Kidney (tissue), 14 donors: ENCODE measurements around the gene FBXL17. TPM values are rescaled to one million over a fixed set of nuclear protein-coding genes. Genes with fewer than 3 reads are reported as not detected.

Experiments used
- DNase-seq, 5 donors: peaks; one replicate each; pipeline ENCODE4 v3.0.0-alpha.2; 2013 to 2020
- FAIRE-seq: peaks from 2 replicates; lab custom pipeline; 2012; peaks lifted over from hg19 to GRCh38; lab: Jason Lieb, UNC
- H3K27ac ChIP-seq, 2 donors: one replicate each; pipeline ENCODE4 v1.7.0; 2013; ENCODE audit warnings: low read depth in 2 of 2, low read length in 2 of 2, inconsistent platforms in 1 of 2
- H3K27me3 ChIP-seq: one replicate; pipeline ENCODE4 v1.7.1; 2013; ENCODE audit warnings: low read length, inconsistent platforms; ENCODE audit not compliant: control insufficient read depth, insufficient read depth
- H3K36me3 ChIP-seq, 3 donors: one replicate each; pipeline versions ENCODE4 v1.7.0 to v1.7.1; 2013; ENCODE audit warnings: low read length in 3 of 3, control low read depth in 1 of 3, inconsistent platforms in 1 of 3; ENCODE audit not compliant: insufficient read depth in 3 of 3, control insufficient read depth in 2 of 3
- H3K4me1 ChIP-seq, 3 donors: one replicate each; pipeline versions ENCODE4 v1.7.0 to v1.7.1; 2013; ENCODE audit warnings: low read length in 3 of 3, inconsistent platforms in 1 of 3, low read depth in 1 of 3; ENCODE audit not compliant: control insufficient read depth in 2 of 3, insufficient read depth in 2 of 3
- H3K4me3 ChIP-seq, 3 donors: one replicate each; pipeline versions ENCODE4 v1.7.0 to v1.8.1; 2013; ENCODE audit warnings: low read length in 3 of 3, control low read depth in 1 of 3, inconsistent platforms in 1 of 3
- H3K9ac ChIP-seq, 3 donors: one replicate each; pipeline versions ENCODE4 v1.7.0 to v1.7.1; 2013; ENCODE audit warnings: low read length in 3 of 3, control low read depth in 1 of 3, inconsistent platforms in 1 of 3
- H3K9me3 ChIP-seq, 3 donors: one replicate each; pipeline versions ENCODE4 v1.7.0 to v1.7.1; 2013; ENCODE audit warnings: low read length in 3 of 3, control low read depth in 1 of 3, inconsistent platforms in 1 of 3; ENCODE audit not compliant: control insufficient read depth in 2 of 3, insufficient read depth in 1 of 3
- intact Hi-C: fragments of 100-400 bp; cut with DNase I; formaldehyde crosslinking; loops from one replicate; pipeline ENCODE4 v1.11.1; 2022
- polyA plus RNA-seq: library from polyadenylated mRNA; stranded (reverse); fragments of 350-450 nt; fragmentation: Illumina TruSeq; extraction: RNeasy Lipid Tissue Mini Kit (QIAGEN cat#74804); gene quantifications from one replicate; pipeline ENCODE4 v1.2.3, GENCODE V29; 2014; ENCODE audit warnings: low read depth, low replicate concordance; ENCODE audit not compliant: insufficient read depth
- total RNA-seq: library from RNA; stranded (reverse); fragmentation: NEBNext Ultra II Directional; extraction: Animal tissue kit (Norgen Biotek cat#: 25700); gene quantifications from one replicate; pipeline ENCODE4 v1.2.1, GENCODE V29; 2021
- TF ChIP-seq, protein P1 (sequence below): IDR thresholded peaks from 3 replicates; pipeline ENCODE4 v1.5.1; 2012; ENCODE audit warnings: mild to moderate bottlenecking, moderate library complexity, borderline replicate concordance; ENCODE audit not compliant: insufficient read depth; ENCODE audit errors: extremely low read depth
- donor health status: control.
- donor health status: control.
- donor health status: control.
- donor health status: control.
- donor health status: control.
- donor health status: DM: yes; HTN: yes; CAD: no.
- donor health status: Normal renal cell carcinoma (clear cell type).

FBXL17 gene
- total and polyA plus RNA-seq, 2 donors from 2014 or later, result 11.7 to 26.5 TPM

DNA sequence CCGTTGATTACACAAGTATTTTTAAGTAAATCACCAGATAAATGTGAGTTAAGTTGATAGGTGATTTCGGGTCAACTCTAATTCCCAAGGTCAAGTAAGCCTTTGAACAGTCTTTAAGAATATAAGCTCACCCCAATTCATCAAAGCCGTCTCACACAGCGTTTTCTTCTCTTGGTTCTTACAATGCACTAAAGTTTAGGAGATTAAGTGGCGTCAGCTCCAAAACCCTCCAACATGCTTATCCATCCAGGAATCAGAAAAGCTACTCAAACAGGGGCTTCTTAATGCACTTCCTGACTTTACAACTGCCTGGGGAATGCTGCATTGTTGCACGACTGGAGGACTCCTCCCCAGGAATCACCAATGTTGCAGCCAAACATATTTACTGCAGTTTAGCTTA, 505.0 kb downstream of the FBXL17 start:
- TF ChIP-seq, protein P1, sequence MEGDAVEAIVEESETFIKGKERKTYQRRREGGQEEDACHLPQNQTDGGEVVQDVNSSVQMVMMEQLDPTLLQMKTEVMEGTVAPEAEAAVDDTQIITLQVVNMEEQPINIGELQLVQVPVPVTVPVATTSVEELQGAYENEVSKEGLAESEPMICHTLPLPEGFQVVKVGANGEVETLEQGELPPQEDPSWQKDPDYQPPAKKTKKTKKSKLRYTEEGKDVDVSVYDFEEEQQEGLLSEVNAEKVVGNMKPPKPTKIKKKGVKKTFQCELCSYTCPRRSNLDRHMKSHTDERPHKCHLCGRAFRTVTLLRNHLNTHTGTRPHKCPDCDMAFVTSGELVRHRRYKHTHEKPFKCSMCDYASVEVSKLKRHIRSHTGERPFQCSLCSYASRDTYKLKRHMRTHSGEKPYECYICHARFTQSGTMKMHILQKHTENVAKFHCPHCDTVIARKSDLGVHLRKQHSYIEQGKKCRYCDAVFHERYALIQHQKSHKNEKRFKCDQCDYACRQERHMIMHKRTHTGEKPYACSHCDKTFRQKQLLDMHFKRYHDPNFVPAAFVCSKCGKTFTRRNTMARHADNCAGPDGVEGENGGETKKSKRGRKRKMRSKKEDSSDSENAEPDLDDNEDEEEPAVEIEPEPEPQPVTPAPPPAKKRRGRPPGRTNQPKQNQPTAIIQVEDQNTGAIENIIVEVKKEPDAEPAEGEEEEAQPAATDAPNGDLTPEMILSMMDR, result no peak
- intact Hi-C loops, result no loop called here
- Histone ChIP-seq H3K4me1 (no peaks in the 10 kb centered on the region), H3K27ac (no peak overlapping the region), H3K4me3 (no peak overlapping the region), H3K9ac (no peak overlapping the region), H3K36me3 (no peaks in the 10 kb centered on the region), H3K27me3 (no peaks in the 10 kb centered on the region), H3K9me3 (no peaks in the 10 kb centered on the region)
- peak in 1 of 5 donors; percentile 37 for DNase-seq
- no peak for FAIRE-seq

DNA sequence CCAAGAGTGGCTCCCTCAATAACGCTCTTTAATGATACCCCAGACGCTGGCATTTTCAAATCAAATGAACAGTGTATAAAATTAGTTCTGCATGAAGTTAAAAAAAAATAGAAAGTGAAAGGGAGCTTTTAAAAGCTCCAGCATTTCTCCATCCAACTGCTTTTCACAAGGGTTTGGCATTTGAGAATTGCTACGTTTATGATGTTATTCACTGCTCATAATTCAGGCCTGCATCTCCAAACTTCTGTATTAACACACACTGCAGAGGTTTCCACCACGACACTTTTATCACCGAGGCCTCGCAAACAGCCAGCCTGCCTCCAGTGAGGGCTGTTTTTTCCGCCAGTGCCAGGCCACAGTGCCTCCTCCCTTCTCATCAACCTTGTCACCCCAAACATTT, 505.6 kb downstream of the FBXL17 start:
- Histone ChIP-seq H3K9ac (no peak overlapping the region), H3K4me1 (no peaks in the 10 kb centered on the region), H3K9me3 (no peaks in the 10 kb centered on the region), H3K36me3 (no peaks in the 10 kb centered on the region), H3K4me3 (no peak overlapping the region), H3K27me3 (no peaks in the 10 kb centered on the region), H3K27ac (no peak overlapping the region)
- intact Hi-C loops, result no loop called here
- no peak for FAIRE-seq
- TF ChIP-seq, protein P1, result no peak
- DNase-seq, result peak in 1 of 5 donors; percentile 34

DNA sequence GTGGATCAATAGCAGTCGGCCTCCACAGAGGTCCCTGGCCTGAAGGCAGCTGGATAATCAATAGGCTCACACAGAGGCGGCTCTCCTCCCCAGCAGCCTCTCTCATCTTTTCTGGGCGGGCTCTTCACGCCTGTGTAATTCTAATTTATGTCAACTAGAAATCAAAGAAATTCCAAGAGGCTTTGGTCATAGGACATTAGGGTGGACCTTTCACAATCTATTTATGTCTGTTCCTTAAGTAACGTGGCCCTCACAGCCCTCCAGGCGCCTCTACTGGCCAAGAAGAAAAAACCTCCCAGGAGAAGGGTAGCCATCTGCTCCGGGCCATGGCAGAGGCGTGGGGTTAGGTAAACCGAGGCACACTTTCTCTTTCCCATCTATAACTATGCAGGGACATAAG, 506.1 kb downstream of the FBXL17 start:
- no peaks in the 10 kb centered on the region for H3K36me3 ChIP-seq
- TF ChIP-seq, protein P1, result no peak
- H3K27me3 ChIP-seq, result no peaks in the 10 kb centered on the region
- H3K9me3 ChIP-seq, result no peaks in the 10 kb centered on the region
- no peak overlapping the region for H3K27ac ChIP-seq
- H3K4me1 ChIP-seq, result no peaks in the 10 kb centered on the region
- intact Hi-C loops, result no loop called here
- FAIRE-seq (no peak), DNase-seq (peak in 2 of 5 donors; percentile 61 to 64)
- no peak overlapping the region for H3K9ac ChIP-seq
- no peak overlapping the region for H3K4me3 ChIP-seq

DNA sequence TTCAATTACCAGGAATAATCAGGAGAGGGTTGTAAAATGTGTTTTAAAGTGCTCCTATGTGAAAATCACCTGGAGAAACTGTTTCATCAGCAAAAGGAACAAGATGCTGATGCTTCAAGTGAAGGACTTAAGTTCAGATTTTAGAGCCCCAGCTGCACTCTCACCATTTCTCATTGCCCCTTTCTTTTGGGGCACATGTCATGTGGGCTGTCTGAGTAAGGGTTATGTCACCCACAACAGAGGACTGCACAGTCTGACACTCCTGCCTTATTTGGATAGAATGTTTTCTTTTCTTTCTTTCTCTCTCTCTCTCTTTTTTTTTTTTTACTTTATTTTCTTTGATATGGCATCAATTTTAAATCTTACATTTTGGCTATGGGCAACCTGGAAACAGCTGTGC, 507.1 kb downstream of the FBXL17 start:
- H3K9me3 ChIP-seq, result no peaks in the 10 kb centered on the region
- no peak for DNase-seq
- no peak for FAIRE-seq
- TF ChIP-seq, protein P1, result no peak
- no peak overlapping the region for H3K27ac ChIP-seq
- H3K4me3 ChIP-seq, result no peak overlapping the region
- intact Hi-C loops, result no loop called here
- H3K4me1 ChIP-seq, result no peaks in the 10 kb centered on the region
- H3K36me3 ChIP-seq, result no peaks in the 10 kb centered on the region
- no peaks in the 10 kb centered on the region for H3K27me3 ChIP-seq
- no peak overlapping the region for H3K9ac ChIP-seq
